Astrocyte (in vitro differentiated cells and primary cell): ENCODE data around the gene MRPS23. TPM values are rescaled to one million over a fixed set of nuclear protein-coding genes. Genes with fewer than 3 reads are reported as not detected.
A peak's percentile ranks its signal among the peaks of the same experiment; 100 is the strongest.

Source experiments
- DNase-seq: peaks from one replicate; pipeline ENCODE4 v3.0.0-alpha.2; 2010; ENCODE audit warnings: low read depth
- FAIRE-seq: peaks from 2 replicates; lab custom pipeline; 2011; peaks lifted over from hg19 to GRCh38; lab: Jason Lieb, UNC
- H2AFZ ChIP-seq: 2 replicates; pipeline ENCODE4 v1.6.0; 2012; ENCODE audit warnings: low read depth, low read length, inconsistent platforms
- H3K27ac ChIP-seq: 2 replicates; pipeline ENCODE4 v1.5.1; 2011; ENCODE audit warnings: low read depth, low read length, inconsistent platforms
- H3K27me3 ChIP-seq: 2 replicates; pipeline ENCODE4 v1.6.0; 2011; ENCODE audit warnings: low read length, inconsistent platforms; ENCODE audit not compliant: insufficient read depth
- H3K36me3 ChIP-seq: 2 replicates; pipeline ENCODE4 v1.5.1; 2011; ENCODE audit warnings: low read length, inconsistent platforms; ENCODE audit not compliant: insufficient read depth
- H3K4me1 ChIP-seq: 2 replicates; pipeline ENCODE4 v1.5.1; 2011; ENCODE audit warnings: low read length, inconsistent platforms; ENCODE audit not compliant: insufficient read depth
- H3K4me2 ChIP-seq: 2 replicates; pipeline ENCODE4 v1.6.0; 2012; ENCODE audit warnings: low read length, inconsistent platforms
- H3K4me3 ChIP-seq: 2 replicates; pipeline ENCODE4 v1.5.1; 2011; ENCODE audit warnings: low read depth, mild to moderate bottlenecking, low read length, inconsistent platforms; ENCODE audit not compliant: insufficient read depth
- H3K79me2 ChIP-seq: 2 replicates; pipeline ENCODE4 v1.6.0; 2012; ENCODE audit warnings: mild to moderate bottlenecking, low read length, inconsistent platforms; ENCODE audit not compliant: insufficient read depth
- H3K9ac ChIP-seq: 2 replicates; pipeline ENCODE4 v1.6.0; 2012; ENCODE audit warnings: mild to moderate bottlenecking, low read length, inconsistent platforms
- H3K9me3 ChIP-seq: 2 replicates; pipeline ENCODE4 v1.5.1; 2012; ENCODE audit warnings: low read depth, mild to moderate bottlenecking, low read length, inconsistent platforms; ENCODE audit not compliant: insufficient read depth
- H4K20me1 ChIP-seq: 2 replicates; pipeline ENCODE4 v1.6.0; 2012; ENCODE audit warnings: low read length, inconsistent platforms; ENCODE audit not compliant: insufficient read depth
- H3K27ac Mint-ChIP-seq: one replicate; pipeline ENCODE4 v1.8.0; 2021; ENCODE audit warnings: mild to moderate bottlenecking, mixed read lengths; ENCODE audit not compliant: unreplicated experiment
- H3K27me3 Mint-ChIP-seq: one replicate; pipeline ENCODE4 v1.8.0; 2021; ENCODE audit warnings: low read depth, mixed read lengths; ENCODE audit not compliant: unreplicated experiment
- H3K36me3 Mint-ChIP-seq: one replicate; pipeline ENCODE4 v1.8.0; 2021; ENCODE audit warnings: low read depth, mixed read lengths; ENCODE audit not compliant: unreplicated experiment
- H3K4me1 Mint-ChIP-seq: one replicate; pipeline ENCODE4 v1.8.0; 2021; ENCODE audit warnings: low read depth, mixed read lengths; ENCODE audit not compliant: unreplicated experiment
- H3K4me3 Mint-ChIP-seq: one replicate; pipeline ENCODE4 v1.8.0; 2021; ENCODE audit warnings: mild to moderate bottlenecking, moderate library complexity, mixed read lengths; ENCODE audit not compliant: unreplicated experiment
- H3K9me3 Mint-ChIP-seq: one replicate; pipeline ENCODE4 v1.8.0; 2021; ENCODE audit warnings: mild to moderate bottlenecking, mixed read lengths; ENCODE audit not compliant: unreplicated experiment
- CTCF ChIP-seq: IDR thresholded peaks from 2 replicates; pipeline ENCODE4 v1.5.1; 2011; ENCODE audit warnings: low read depth, mild to moderate bottlenecking, inconsistent platforms, low read length, moderate library complexity; ENCODE audit not compliant: insufficient read depth
- EZH2 ChIP-seq: IDR thresholded peaks from 2 replicates; pipeline ENCODE4 v1.6.1; 2012; ENCODE audit warnings: mild to moderate bottlenecking, low read length, inconsistent platforms; ENCODE audit not compliant: insufficient read depth
- total RNA-seq: library from RNA; stranded (reverse); gene quantifications from 2 replicates; pipeline ENCODE4 v1.2.1, GENCODE V29; 2021

The MRPS23 gene
- total RNA-seq, 1 donor from 2014 or later: 61.3 TPM

- H3K4me1 ChIP-seq: no peaks in the 10 kb centered on the region
- Mint-ChIP-seq H3K27ac (no peak overlapping the region), H3K4me1 (no peaks in the 10 kb centered on the region), H3K9me3 (no peaks in the 10 kb centered on the region), H3K4me3 (no peak overlapping the region), H3K27me3 (peaks cover 2% of the 10 kb centered on the region), H3K36me3 (no peaks in the 10 kb centered on the region)
- no peak overlapping the region for H3K27ac ChIP-seq
- TF ChIP-seq CTCF (peak; percentile 96), EZH2 (no peak)
- H3K79me2 ChIP-seq: no peaks in the 10 kb centered on the region
- no peaks in the 10 kb centered on the region for H3K9me3 ChIP-seq
- peak overlapping the region; percentile 41 for H3K9ac ChIP-seq
- no peaks in the 10 kb centered on the region for H3K27me3 ChIP-seq
- H2AFZ ChIP-seq: peak overlapping the region; percentile 62
- FAIRE-seq (no peak), DNase-seq (peak; percentile 54)
- H3K36me3 ChIP-seq: peaks cover 4% of the 10 kb centered on the region
- peak overlapping the region; percentile 48 for H3K4me3 ChIP-seq
- H3K4me2 ChIP-seq: peak overlapping the region; percentile 86
- H4K20me1 ChIP-seq: peaks cover 7% of the 10 kb centered on the region
Observed at GRCh38 chr17:57833179-57833939, 16.5 kb downstream of the MRPS23 start.

GRCh38 chr17:57832314-57833178 is 17.3 kb downstream of the MRPS23 start:
- no peak overlapping the region for H3K27ac Mint-ChIP-seq
- peak overlapping the region; percentile 41 for H3K9ac ChIP-seq
- H3K4me3 Mint-ChIP-seq: no peak overlapping the region
- no peaks in the 10 kb centered on the region for H3K27me3 ChIP-seq
- peaks cover 7% of the 10 kb centered on the region for H4K20me1 ChIP-seq
- H3K4me1 ChIP-seq: no peaks in the 10 kb centered on the region
- no peaks in the 10 kb centered on the region for H3K79me2 ChIP-seq
- DNase-seq (no peak), FAIRE-seq (no peak)
- no peaks in the 10 kb centered on the region for H3K4me1 Mint-ChIP-seq
- H3K9me3 Mint-ChIP-seq: no peaks in the 10 kb centered on the region
- no peaks in the 10 kb centered on the region for H3K36me3 Mint-ChIP-seq
- no peak overlapping the region for H3K27ac ChIP-seq
- TF ChIP-seq CTCF: no peak
- no peak for TF ChIP-seq EZH2
- H3K27me3 Mint-ChIP-seq: peaks cover 5% of the 10 kb centered on the region
- H3K36me3 ChIP-seq: peaks cover 2% of the 10 kb centered on the region
- H3K4me3 ChIP-seq: peak overlapping the region; percentile 48
- peak overlapping the region; percentile 86 for H3K4me2 ChIP-seq
- no peaks in the 10 kb centered on the region for H3K9me3 ChIP-seq
- peak overlapping the region; percentile 62 for H2AFZ ChIP-seq
